ENCODE data around the gene F2.
"Not testable (repeated sequence)": the region's sequence is repeated elsewhere in the genome, so short reads cannot be mapped to it uniquely, and the experiment has no call there.

Gene F2

GRCh38 chr11:46719048-46719542 lies at the start of gene F2:
Gene F2 (plus strand): TSS chr11:46719213. CDS start chr11:46719236, 23 bp downstream.
- Histone ChIP-seq H3K4me1 (ENCODE audit: control insufficient read depth in 5 of 5, insufficient read depth in 5 of 5, low read length in 5 of 5) (peaks cover 0 to 6% (median 5%) of the 10 kb centered on the region in 5 donors), H3K9me3 (ENCODE audit: control insufficient read depth in 5 of 5, low read length in 5 of 5) (no peaks in the 10 kb centered on the region), H3K27ac (ENCODE audit: low read depth, low read length) (no peak within 1 kb of the TSS), H3K9ac (ENCODE audit: low read length in 5 of 5) (no peak within 1 kb of the TSS), H3K4me3 (ENCODE audit: low read depth in 1 of 5, low read length in 5 of 5) (no peak within 1 kb of the TSS), H3K27me3 (ENCODE audit: control insufficient read depth in 5 of 5, insufficient read depth in 4 of 5, low read length in 5 of 5) (no peaks in the 10 kb centered on the region), H3K36me3 (ENCODE audit: control insufficient read depth in 5 of 5, insufficient read depth in 5 of 5, low read length in 5 of 5) (no peaks in the 10 kb centered on the region)

DNA sequence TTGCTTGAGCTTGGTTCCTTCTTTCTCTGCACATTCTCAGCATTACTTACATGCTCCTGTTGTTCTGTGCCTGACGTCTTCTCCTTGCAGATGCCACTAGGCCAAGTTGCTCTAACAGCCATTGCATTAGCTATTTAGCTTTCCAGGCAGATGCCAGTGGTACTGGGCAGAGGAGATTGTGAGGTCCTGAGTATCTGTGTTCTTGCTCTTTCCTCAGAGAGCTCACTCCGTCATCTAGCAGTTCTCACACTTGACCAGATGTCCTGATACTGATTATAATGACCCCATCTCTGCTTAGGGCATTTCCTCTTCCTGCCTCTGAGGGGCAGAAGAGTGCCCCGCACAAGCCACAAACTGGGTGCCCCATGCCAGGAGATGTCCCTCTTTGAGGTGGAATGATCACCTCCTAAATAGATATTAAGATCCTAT lies 49.3 kb upstream of the F2 start:
- Histone ChIP-seq H3K27me3 (ENCODE audit: control insufficient read depth in 5 of 5, insufficient read depth in 4 of 5, low read length in 5 of 5) (no peaks in the 10 kb centered on the region), H3K9me3 (ENCODE audit: control insufficient read depth in 5 of 5, low read length in 5 of 5) (no peaks in the 10 kb centered on the region), H3K4me1 (ENCODE audit: control insufficient read depth in 5 of 5, insufficient read depth in 5 of 5, low read length in 5 of 5) (peaks cover 8 to 47% (median 31%) of the 10 kb centered on the region in 5 donors), H3K36me3 (ENCODE audit: control insufficient read depth in 5 of 5, insufficient read depth in 5 of 5, low read length in 5 of 5) (peaks cover 11 to 85% (median 77%) of the 10 kb centered on the region in 5 donors), H3K4me3 (ENCODE audit: low read depth in 1 of 5, low read length in 5 of 5) (no peak overlapping the region), H3K27ac (ENCODE audit: low read depth, low read length) (no peak overlapping the region), H3K9ac (ENCODE audit: low read length in 5 of 5) (no peak overlapping the region)

DNA sequence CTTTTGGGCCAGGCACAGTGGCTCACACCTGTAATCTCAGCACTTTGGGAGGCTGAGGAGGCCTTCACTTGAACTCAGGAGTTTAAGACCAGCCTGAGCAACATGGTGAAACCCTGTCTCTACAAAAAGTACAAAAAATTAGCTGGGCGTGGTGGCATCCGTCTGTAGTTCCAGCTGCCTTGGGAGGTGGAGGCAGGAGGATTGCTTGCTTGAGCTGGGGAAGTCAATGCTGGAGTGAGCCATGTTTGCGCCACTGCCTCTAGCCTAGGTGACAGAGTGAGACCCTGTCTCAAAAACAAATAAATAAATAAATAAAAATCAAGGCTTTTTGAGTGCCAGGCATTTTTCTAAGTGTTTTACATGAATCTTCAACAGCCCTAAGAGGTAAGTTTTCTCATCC lies 48.5 kb upstream of the F2 start:
- H3K9me3 ChIP-seq (ENCODE audit: control insufficient read depth in 5 of 5, low read length in 5 of 5); H3K27me3 ChIP-seq (ENCODE audit: control insufficient read depth in 5 of 5, insufficient read depth in 4 of 5, low read length in 5 of 5); H3K27ac ChIP-seq (ENCODE audit: low read depth, low read length); H3K4me3 ChIP-seq (ENCODE audit: low read depth in 1 of 5, low read length in 5 of 5); H3K9ac ChIP-seq (ENCODE audit: low read length in 5 of 5): not testable (repeated sequence)
- Histone ChIP-seq H3K4me1 (ENCODE audit: control insufficient read depth in 5 of 5, insufficient read depth in 5 of 5, low read length in 5 of 5) (peaks cover 8 to 55% (median 39%) of the 10 kb centered on the region in 5 donors), H3K36me3 (ENCODE audit: control insufficient read depth in 5 of 5, insufficient read depth in 5 of 5, low read length in 5 of 5) (peaks cover 11 to 78% (median 69%) of the 10 kb centered on the region in 5 donors)

- Histone ChIP-seq H3K4me1 (ENCODE audit: control insufficient read depth in 5 of 5, insufficient read depth in 5 of 5, low read length in 5 of 5) (peaks cover 6 to 58% (median 41%) of the 10 kb centered on the region in 5 donors), H3K36me3 (ENCODE audit: control insufficient read depth in 5 of 5, insufficient read depth in 5 of 5, low read length in 5 of 5) (peaks cover 11 to 77% (median 68%) of the 10 kb centered on the region in 5 donors), H3K9me3 (ENCODE audit: control insufficient read depth in 5 of 5, low read length in 5 of 5) (no peaks in the 10 kb centered on the region), H3K4me3 (ENCODE audit: low read depth in 1 of 5, low read length in 5 of 5) (no peak overlapping the region), H3K27ac (ENCODE audit: low read depth, low read length) (no peak overlapping the region), H3K9ac (ENCODE audit: low read length in 5 of 5) (no peak overlapping the region), H3K27me3 (ENCODE audit: control insufficient read depth in 5 of 5, insufficient read depth in 4 of 5, low read length in 5 of 5) (no peaks in the 10 kb centered on the region)
Measured at GRCh38 chr11:46671958-46672315, 47.1 kb upstream of the F2 start.

DNA sequence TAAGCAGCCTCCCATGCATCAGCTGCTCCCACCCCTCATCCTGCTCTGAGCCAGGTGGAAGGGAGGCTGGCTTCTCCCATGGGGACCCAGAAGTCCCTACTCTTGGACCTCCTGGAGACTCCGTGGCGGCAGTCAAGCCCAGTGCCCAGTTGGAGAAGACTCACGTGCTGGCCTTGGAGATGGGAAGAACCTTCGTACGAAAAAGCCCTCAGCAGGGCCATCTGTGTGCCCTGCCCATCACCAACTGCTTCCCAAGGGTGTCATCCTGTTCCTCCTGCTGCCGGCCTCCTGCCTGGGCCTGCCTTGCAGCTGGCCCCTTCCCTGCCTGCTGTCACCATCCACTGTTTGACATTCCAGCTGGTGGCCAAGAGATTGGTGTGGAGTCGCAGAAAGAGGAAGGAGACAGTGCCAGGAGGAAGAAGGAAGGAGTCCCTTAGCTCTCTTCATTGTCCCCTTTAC lies 46.6 kb upstream of the F2 start:
- H3K27me3 ChIP-seq (ENCODE audit: control insufficient read depth in 5 of 5, insufficient read depth in 4 of 5, low read length in 5 of 5) = no peaks in the 10 kb centered on the region
- no peaks in the 10 kb centered on the region for H3K9me3 ChIP-seq (ENCODE audit: control insufficient read depth in 5 of 5, low read length in 5 of 5)
- no peak overlapping the region for H3K27ac ChIP-seq (ENCODE audit: low read depth, low read length)
- H3K4me1 ChIP-seq (ENCODE audit: control insufficient read depth in 5 of 5, insufficient read depth in 5 of 5, low read length in 5 of 5) = peaks cover 3 to 58% (median 41%) of the 10 kb centered on the region in 5 donors
- H3K36me3 ChIP-seq (ENCODE audit: control insufficient read depth in 5 of 5, insufficient read depth in 5 of 5, low read length in 5 of 5) = peaks cover 11 to 76% (median 65%) of the 10 kb centered on the region in 5 donors
- no peak overlapping the region for H3K9ac ChIP-seq (ENCODE audit: low read length in 5 of 5)
- no peak overlapping the region for H3K4me3 ChIP-seq (ENCODE audit: low read depth in 1 of 5, low read length in 5 of 5)

GRCh38 chr11:46673713-46674462 lies 45.1 kb upstream of the F2 start:
- peaks cover 3 to 63% (median 39%) of the 10 kb centered on the region in 5 donors for H3K4me1 ChIP-seq (ENCODE audit: control insufficient read depth in 5 of 5, insufficient read depth in 5 of 5, low read length in 5 of 5)
- no peak overlapping the region for H3K4me3 ChIP-seq (ENCODE audit: low read depth in 1 of 5, low read length in 5 of 5)
- no peaks in the 10 kb centered on the region for H3K9me3 ChIP-seq (ENCODE audit: control insufficient read depth in 5 of 5, low read length in 5 of 5)
- peak overlapping the region; percentile 82 for H3K27ac ChIP-seq (ENCODE audit: low read depth, low read length)
- H3K9ac ChIP-seq (ENCODE audit: low read length in 5 of 5) = peak overlapping the region in 1 of 5 donors; percentile 32
- peaks cover 9 to 73% (median 62%) of the 10 kb centered on the region in 5 donors for H3K36me3 ChIP-seq (ENCODE audit: control insufficient read depth in 5 of 5, insufficient read depth in 5 of 5, low read length in 5 of 5)
- H3K27me3 ChIP-seq (ENCODE audit: control insufficient read depth in 5 of 5, insufficient read depth in 4 of 5, low read length in 5 of 5) = no peaks in the 10 kb centered on the region

- Histone ChIP-seq H3K27ac (ENCODE audit: low read depth, low read length) (peak overlapping the region; percentile 82), H3K9ac (ENCODE audit: low read length in 5 of 5) (peak overlapping the region in 4 of 5 donors; percentile 34 to 66 (median 56)), H3K4me3 (ENCODE audit: low read depth in 1 of 5, low read length in 5 of 5) (peak overlapping the region in 1 of 5 donors; percentile 13), H3K4me1 (ENCODE audit: control insufficient read depth in 5 of 5, insufficient read depth in 5 of 5, low read length in 5 of 5) (peaks cover 3 to 62% (median 39%) of the 10 kb centered on the region in 5 donors), H3K27me3 (ENCODE audit: control insufficient read depth in 5 of 5, insufficient read depth in 4 of 5, low read length in 5 of 5) (no peaks in the 10 kb centered on the region), H3K36me3 (ENCODE audit: control insufficient read depth in 5 of 5, insufficient read depth in 5 of 5, low read length in 5 of 5) (peaks cover 1 to 73% (median 62%) of the 10 kb centered on the region in 5 donors), H3K9me3 (ENCODE audit: control insufficient read depth in 5 of 5, low read length in 5 of 5) (no peaks in the 10 kb centered on the region)
Measured at GRCh38 chr11:46674463-46675287, 44.3 kb upstream of the F2 start.

GRCh38 chr11:46675288-46675851 lies 43.6 kb upstream of the F2 start:
- H3K9ac ChIP-seq (ENCODE audit: low read length in 5 of 5) = peak overlapping the region in 4 of 5 donors; percentile 4 to 66 (median 57)
- no peaks in the 10 kb centered on the region for H3K27me3 ChIP-seq (ENCODE audit: control insufficient read depth in 5 of 5, insufficient read depth in 4 of 5, low read length in 5 of 5)
- H3K4me1 ChIP-seq (ENCODE audit: control insufficient read depth in 5 of 5, insufficient read depth in 5 of 5, low read length in 5 of 5) = peaks cover 3 to 61% (median 39%) of the 10 kb centered on the region in 5 donors
- H3K36me3 ChIP-seq (ENCODE audit: control insufficient read depth in 5 of 5, insufficient read depth in 5 of 5, low read length in 5 of 5) = peaks cover 0 to 73% (median 65%) of the 10 kb centered on the region in 5 donors
- peak overlapping the region; percentile 82 for H3K27ac ChIP-seq (ENCODE audit: low read depth, low read length)
- no peaks in the 10 kb centered on the region for H3K9me3 ChIP-seq (ENCODE audit: control insufficient read depth in 5 of 5, low read length in 5 of 5)
- H3K4me3 ChIP-seq (ENCODE audit: low read depth in 1 of 5, low read length in 5 of 5) = peak overlapping the region in 2 of 5 donors; percentile 4 to 13

DNA sequence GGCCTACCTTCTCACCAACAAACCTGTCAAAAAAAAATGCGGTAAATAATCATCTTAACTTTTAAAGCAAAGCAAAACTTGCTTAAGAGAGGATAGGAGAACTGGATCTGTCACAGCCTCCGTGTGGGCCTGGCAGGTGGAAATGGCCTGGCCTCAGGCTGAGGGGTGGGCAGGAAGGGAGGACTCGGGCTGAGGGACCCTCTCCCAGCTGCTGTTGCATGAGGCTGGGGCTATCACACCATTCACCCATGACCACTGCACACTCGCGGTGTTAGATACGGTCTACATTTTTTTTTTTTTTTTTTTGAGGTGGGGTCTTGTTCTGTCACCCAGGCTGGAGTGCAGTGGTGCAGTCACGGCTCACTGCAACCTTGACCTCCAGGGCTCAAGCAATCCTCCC lies 43.1 kb upstream of the F2 start:
- peaks cover 0 to 73% (median 65%) of the 10 kb centered on the region in 5 donors for H3K36me3 ChIP-seq (ENCODE audit: control insufficient read depth in 5 of 5, insufficient read depth in 5 of 5, low read length in 5 of 5)
- peak overlapping the region; percentile 82 for H3K27ac ChIP-seq (ENCODE audit: low read depth, low read length)
- no peaks in the 10 kb centered on the region for H3K27me3 ChIP-seq (ENCODE audit: control insufficient read depth in 5 of 5, insufficient read depth in 4 of 5, low read length in 5 of 5)
- H3K4me3 ChIP-seq (ENCODE audit: low read depth in 1 of 5, low read length in 5 of 5) = no peak overlapping the region
- H3K9ac ChIP-seq (ENCODE audit: low read length in 5 of 5) = peak overlapping the region in 4 of 5 donors; percentile 4 to 62 (median 8)
- H3K9me3 ChIP-seq (ENCODE audit: control insufficient read depth in 5 of 5, low read length in 5 of 5) = no peaks in the 10 kb centered on the region
- H3K4me1 ChIP-seq (ENCODE audit: control insufficient read depth in 5 of 5, insufficient read depth in 5 of 5, low read length in 5 of 5) = peaks cover 3 to 58% (median 39%) of the 10 kb centered on the region in 5 donors
